ENCODE results near the gene AVPI1. TPM values are rescaled to one million over a fixed set of nuclear protein-coding genes. Genes with fewer than 3 reads are reported as not detected.
A peak's percentile ranks its signal among the peaks of the same experiment; 100 is the strongest.

Gene AVPI1
- total and polyA plus RNA-seq, 2 of the 13 experiments (the other 11 are each of a cell fraction or from before 2014, with no cell fraction given), result 39.8 to 61.2 TPM

GRCh38 chr10:97686962-97687784, at the start of gene AVPI1 (continued):
- TF ChIP-seq HNF1A (IDR thresholded peaks at IDR 0.05; ENCODE audit: low read depth) (no peak), HNF1A (CRISPR knock-in tag; IDR thresholded peaks at IDR 0.05; ENCODE audit: borderline replicate concordance) (peak; percentile 87), ZNF614 (CRISPR knock-in tag; IDR thresholded peaks at IDR 0.05; ENCODE audit: borderline replicate concordance) (peak; percentile 82; the same call in 1 of the 2 replicates), ONECUT2 (CRISPR knock-in tag; IDR thresholded peaks at IDR 0.05) (peak; percentile 33; the same call in 1 of the 2 replicates), ZNF337 (CRISPR knock-in tag; IDR thresholded peaks at IDR 0.05; ENCODE audit: borderline replicate concordance, low read depth) (peak; percentile 87; the same call in 1 of the 2 replicates), RFX1 (IDR thresholded peaks at IDR 0.05) (no peak), ZNF264 (CRISPR knock-in tag; IDR thresholded peaks at IDR 0.05) (peak; percentile 94), NR3C1 (CRISPR knock-in tag; IDR thresholded peaks at IDR 0.05) (no peak), ZNF557 (CRISPR knock-in tag; IDR thresholded peaks at IDR 0.05) (peak; percentile 65; the same call in 1 of the 2 replicates), HNRNPUL1 (IDR thresholded peaks at IDR 0.05; ENCODE audit: low read depth, low read length) (peak; percentile 91; the same call in 1 of the 2 replicates), GTF2F1 (IDR thresholded peaks at IDR 0.05; ENCODE audit: low read length) (no peak), MED1 (CRISPR knock-in tag; IDR thresholded peaks at IDR 0.05) (peak; percentile 88), RFX3 (CRISPR knock-in tag; IDR thresholded peaks at IDR 0.05) (no peak), ZNF550 (CRISPR knock-in tag; IDR thresholded peaks at IDR 0.05; ENCODE audit: borderline replicate concordance) (no peak), FOXJ3 (CRISPR knock-in tag; IDR thresholded peaks at IDR 0.05; ENCODE audit: borderline replicate concordance) (no peak), ZNF552 (CRISPR knock-in tag; IDR thresholded peaks at IDR 0.05; ENCODE audit: borderline replicate concordance) (peak; percentile 76; the same call in 1 of the 2 replicates), SMAD1 (CRISPR knock-in tag; IDR thresholded peaks at IDR 0.05; ENCODE audit: borderline replicate concordance, low read depth) (peak; percentile 68; the same call in 1 of the 2 replicates), ZNF891 (CRISPR knock-in tag; IDR thresholded peaks at IDR 0.05) (no peak), TBX2 (CRISPR knock-in tag; IDR thresholded peaks at IDR 0.05; ENCODE audit: borderline replicate concordance) (peak; percentile 94), ZNF616 (CRISPR knock-in tag; IDR thresholded peaks at IDR 0.05; ENCODE audit: low read depth) (no peak)
- TF ChIP-seq, protein P1, sequence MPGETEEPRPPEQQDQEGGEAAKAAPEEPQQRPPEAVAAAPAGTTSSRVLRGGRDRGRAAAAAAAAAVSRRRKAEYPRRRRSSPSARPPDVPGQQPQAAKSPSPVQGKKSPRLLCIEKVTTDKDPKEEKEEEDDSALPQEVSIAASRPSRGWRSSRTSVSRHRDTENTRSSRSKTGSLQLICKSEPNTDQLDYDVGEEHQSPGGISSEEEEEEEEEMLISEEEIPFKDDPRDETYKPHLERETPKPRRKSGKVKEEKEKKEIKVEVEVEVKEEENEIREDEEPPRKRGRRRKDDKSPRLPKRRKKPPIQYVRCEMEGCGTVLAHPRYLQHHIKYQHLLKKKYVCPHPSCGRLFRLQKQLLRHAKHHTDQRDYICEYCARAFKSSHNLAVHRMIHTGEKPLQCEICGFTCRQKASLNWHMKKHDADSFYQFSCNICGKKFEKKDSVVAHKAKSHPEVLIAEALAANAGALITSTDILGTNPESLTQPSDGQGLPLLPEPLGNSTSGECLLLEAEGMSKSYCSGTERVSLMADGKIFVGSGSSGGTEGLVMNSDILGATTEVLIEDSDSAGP (CRISPR knock-in tag; IDR thresholded peaks at IDR 0.05; ENCODE audit: borderline replicate concordance), result peak; percentile 87
- TF ChIP-seq, protein P2, sequence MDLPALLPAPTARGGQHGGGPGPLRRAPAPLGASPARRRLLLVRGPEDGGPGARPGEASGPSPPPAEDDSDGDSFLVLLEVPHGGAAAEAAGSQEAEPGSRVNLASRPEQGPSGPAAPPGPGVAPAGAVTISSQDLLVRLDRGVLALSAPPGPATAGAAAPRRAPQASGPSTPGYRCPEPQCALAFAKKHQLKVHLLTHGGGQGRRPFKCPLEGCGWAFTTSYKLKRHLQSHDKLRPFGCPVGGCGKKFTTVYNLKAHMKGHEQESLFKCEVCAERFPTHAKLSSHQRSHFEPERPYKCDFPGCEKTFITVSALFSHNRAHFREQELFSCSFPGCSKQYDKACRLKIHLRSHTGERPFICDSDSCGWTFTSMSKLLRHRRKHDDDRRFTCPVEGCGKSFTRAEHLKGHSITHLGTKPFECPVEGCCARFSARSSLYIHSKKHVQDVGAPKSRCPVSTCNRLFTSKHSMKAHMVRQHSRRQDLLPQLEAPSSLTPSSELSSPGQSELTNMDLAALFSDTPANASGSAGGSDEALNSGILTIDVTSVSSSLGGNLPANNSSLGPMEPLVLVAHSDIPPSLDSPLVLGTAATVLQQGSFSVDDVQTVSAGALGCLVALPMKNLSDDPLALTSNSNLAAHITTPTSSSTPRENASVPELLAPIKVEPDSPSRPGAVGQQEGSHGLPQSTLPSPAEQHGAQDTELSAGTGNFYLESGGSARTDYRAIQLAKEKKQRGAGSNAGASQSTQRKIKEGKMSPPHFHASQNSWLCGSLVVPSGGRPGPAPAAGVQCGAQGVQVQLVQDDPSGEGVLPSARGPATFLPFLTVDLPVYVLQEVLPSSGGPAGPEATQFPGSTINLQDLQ (CRISPR knock-in tag; IDR thresholded peaks at IDR 0.05), result no peak

All from HepG2 (cell line).